HG03108 (cell line): ENCODE measurements around the gene ABCB8.
A peak's percentile ranks its signal among the peaks of the same experiment; 100 is the strongest.
"Not testable (repeated sequence)": the region's sequence is repeated elsewhere in the genome, so short reads cannot be mapped to it uniquely, and the experiment has no call there.

Experiments used
- ATAC-seq: cut with Tn5 transposase; IDR thresholded peaks from one replicate; pipeline ENCODE4 v1.9.1; 2021; ENCODE audit warnings: moderate library complexity; ENCODE audit not compliant: unreplicated experiment

ABCB8 gene

GRCh38 chr7:151013733-151014497, 14.3 kb upstream of the ABCB8 start:
- ATAC-seq, result no peak

DNA sequence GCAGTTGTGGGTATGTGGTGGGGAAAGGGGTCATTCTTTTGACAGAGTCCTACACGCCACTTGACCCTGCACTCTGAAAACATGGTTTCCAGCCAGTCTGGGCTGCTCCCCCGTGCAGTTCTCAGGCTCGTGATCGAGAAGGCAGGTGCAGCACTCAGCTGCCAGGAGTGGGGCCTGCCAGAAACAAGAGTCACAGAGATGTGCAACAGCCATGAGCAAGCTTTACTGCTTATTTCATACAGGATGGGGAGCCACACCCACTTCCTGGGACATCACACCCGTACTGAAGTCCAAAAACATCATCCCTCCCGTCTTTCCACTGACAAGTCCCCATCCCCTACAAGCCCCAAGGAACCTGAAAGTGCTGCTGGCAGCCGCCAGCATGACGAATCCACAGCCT, 13.3 kb upstream of the ABCB8 start:
- ATAC-seq, result no peak

DNA sequence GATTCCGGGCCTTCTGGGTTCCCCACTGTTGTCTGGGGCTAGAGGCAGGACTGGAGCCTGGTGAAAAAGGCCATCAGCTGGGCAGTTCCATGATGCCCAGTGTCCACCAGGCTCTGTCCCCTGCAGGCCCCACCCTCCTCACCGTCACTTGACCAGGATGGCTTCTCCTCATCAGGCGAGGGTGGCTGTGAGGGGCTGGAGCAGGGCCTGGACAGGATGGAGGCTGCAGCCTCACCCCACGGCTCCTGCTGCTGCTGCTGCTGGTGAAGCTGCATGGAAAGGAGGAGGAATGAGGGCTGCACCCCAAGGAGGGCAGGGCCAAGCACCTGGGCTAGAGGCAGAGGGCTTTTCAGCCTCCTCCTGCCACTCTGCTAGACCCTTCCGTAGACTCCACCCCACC, 12.3 kb upstream of the ABCB8 start:
- no peak for ATAC-seq

DNA sequence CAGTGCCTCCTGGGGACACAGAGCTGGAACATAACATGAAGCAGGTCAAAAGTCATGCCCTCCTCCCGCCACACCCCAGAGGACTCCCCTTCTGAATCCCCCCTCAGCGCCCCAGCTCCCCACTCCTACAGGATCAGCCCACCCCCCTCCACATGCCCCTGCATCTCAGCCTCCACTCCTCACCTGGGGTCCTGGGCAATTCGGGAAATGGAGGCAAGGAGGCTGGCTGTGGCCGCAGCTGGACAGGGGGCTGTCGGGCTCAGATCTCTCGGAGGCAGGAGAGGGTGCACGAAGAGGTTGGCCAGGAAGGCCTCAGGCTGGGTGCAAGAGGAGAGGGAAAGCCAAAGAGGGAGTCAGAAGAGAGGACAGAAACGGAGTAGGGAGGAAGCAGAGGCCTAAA, 11.7 kb upstream of the ABCB8 start:
- ATAC-seq, result no peak

DNA sequence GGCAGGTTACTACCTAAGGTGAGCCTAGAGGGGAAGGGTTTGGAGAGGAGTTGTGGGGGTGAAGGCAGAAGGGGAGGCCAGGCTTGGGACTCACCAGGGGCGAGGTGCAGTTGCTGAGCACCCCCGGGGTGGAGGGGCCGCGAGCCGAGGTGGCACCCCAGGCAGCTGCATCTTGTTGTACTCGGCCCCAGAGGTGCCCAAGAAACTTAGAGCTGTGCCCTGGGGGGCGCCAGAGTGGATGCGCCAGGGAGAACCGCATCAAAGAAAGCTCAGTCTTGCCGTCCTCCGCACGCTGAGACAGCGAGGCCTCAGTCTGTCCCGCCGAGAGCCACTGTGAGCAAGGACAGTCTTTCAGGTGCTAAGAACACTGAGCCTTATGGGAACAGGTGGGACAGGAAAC, 11.3 kb upstream of the ABCB8 start:
- no peak for ATAC-seq

DNA sequence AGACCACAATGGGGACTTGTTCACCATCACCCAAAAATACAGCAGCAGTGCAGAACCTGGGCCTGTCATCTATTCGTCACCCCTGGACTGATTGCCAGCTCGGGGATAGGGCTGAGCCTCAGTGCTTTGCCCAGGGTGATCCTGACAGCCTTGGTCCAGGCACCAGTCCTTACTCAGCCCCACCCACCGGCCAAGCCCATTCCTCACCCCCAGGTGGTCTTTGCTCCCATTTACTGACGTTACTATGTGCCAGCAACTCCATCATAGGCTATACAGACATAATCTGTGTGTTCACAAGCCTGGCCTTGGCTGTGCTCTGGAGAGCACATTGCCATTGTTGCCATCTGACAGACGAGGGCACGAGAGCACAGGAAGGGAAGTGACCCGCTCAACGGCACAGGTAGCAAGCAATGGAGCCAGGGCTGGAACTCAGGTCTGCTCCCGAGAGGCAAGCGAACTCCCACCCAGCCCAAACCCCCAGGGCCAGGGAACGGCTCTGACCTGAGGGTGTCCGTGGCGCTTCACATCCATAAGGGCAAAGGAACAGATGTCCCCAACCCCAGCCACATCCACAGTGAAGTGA, 10.8 kb upstream of the ABCB8 start:
- no peak for ATAC-seq

- ATAC-seq, result peak; percentile 51
Measured at GRCh38 chr7:151017953-151018420, 10.3 kb upstream of the ABCB8 start.

- ATAC-seq, result no peak
Measured at GRCh38 chr7:151018421-151019129, 9.7 kb upstream of the ABCB8 start.

GRCh38 chr7:151019130-151019447, 9.2 kb upstream of the ABCB8 start:
- no peak for ATAC-seq

- ATAC-seq, result no peak
Measured at GRCh38 chr7:151020231-151020630, 8.0 kb upstream of the ABCB8 start.

GRCh38 chr7:151023232-151023631, 5.0 kb upstream of the ABCB8 start:
- no peak for ATAC-seq

GRCh38 chr7:151024435-151025056, 3.7 kb upstream of the ABCB8 start, which contains the start of gene ATG9B:
Gene ATG9B (minus strand): TSS chr7:151024494. CDS start chr7:151024423, 71 bp downstream.
- ATAC-seq, result no peak

DNA sequence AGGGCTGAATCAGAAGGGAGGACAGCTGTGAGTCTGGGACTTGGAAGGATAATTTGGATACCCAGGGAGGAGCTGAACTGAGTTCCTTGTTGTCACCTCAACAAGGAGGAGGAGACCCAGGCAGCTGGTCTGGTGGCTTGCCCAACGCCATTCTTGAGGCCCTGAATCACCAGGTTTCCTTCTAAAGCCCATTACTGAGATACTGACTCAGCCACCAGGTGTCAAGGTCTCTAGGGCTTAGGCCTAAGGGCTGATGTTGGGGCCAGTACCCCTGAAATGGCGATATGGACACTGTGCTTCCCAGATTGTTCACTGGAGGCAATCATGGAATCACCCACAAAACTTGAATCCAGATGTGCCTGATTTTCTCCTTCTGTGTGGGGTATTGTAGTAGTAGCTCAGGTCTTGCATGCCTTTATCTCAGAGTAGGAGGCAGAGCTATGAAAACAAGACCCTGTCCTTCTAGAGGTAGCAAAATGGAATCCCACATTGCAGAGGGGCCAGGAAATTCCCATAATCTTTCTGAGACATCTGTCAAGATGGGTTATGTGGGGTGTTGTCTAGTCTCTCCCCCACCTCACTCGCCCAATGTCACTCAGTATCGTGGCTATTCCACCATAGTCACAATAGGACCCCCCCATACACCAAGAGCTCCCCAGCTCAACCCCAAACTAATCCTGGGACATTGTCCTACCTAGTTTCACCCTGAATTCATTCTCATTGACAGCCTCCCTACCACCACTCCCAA, 2.2 kb upstream of the ABCB8 start:
- ATAC-seq, result no peak

- ATAC-seq, result not testable (repeated sequence)
Measured at GRCh38 chr7:151026771-151027727, 1.2 kb upstream of the ABCB8 start.

DNA sequence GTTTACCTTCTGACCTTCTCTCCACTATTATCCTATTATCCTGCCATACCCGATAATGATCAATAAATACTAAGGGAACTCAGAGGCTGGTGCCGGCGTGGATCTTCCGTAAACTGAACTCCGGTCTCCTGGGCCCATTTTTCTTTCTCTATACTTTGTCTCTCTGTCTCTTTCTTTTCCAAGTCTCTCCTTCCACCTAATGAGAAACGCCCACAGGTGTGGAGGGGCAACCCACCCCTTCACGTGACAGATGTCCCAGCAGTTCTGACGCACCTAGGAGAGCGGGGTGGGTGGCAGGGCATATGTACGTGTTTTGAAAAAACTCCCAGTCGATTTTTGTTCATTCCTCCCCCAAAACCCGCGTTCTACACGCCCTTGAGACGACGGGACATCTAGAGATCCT, 521 bp upstream of the ABCB8 start:
- ATAC-seq, result not testable (repeated sequence)

DNA sequence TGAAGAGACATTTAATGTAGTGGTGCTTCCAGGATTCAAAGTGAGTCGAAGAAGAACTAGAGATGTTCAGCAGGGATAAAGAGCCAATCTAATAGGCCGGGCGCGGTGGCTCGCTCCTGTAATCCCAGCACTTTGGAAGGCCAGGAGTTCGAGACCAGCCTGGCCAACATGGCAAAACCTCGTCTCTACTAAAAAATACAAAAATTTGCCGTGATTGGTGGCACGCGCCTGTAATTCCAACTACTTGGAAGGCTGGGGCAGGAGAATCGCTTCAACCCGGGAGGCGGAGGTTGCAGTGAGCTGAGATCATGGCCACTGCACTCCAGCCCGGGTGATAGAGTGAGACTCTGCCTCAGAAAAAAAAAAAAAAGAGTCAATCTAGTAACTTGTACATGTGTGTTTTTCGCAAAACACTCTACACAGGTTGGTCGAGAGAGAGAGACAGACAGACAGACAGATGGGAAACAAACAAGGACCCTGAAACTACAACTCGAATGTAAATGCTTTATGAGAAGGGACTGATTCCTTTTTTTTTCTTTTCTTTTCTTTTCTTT, 775 bp downstream of the ABCB8 start:
- no peak for ATAC-seq

DNA sequence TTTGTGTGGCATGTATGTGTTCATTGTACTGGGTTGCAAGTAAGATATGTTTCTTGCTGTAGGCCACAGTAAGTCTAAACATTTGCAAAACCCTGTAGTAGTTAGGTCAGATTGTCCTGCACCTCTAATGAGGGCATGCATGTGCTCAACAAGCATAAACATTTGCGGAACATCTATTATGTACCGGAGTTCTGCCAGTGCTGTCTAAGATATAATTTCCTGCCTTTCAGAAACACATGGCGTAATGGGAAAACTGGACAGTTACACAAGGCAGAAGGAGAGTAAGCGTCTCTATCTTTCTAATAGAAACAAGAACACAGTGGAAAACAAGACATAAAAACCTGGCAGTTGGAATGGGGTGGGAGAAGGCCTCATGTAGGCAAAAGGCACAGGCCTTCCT, 2.8 kb downstream of the ABCB8 start:
- ATAC-seq, result no peak

- no peak for ATAC-seq
Measured at GRCh38 chr7:151032936-151033863, 5.0 kb downstream of the ABCB8 start.
